Fibroblast of mammary gland (primary cell): Measurements from ENCODE around the gene MEIKIN.
"Not testable (repeated sequence)": the region's sequence is repeated elsewhere in the genome, so short reads cannot be mapped to it uniquely, and the experiment has no call there.

Source experiments
- DNase-seq: peaks from one replicate; pipeline ENCODE4 v3.0.0-alpha.2; 2010; ENCODE audit warnings: low read depth
- H3K4me3 ChIP-seq: 2 replicates; pipeline ENCODE4 v1.5.1; 2011; ENCODE audit warnings: low read depth, mild to moderate bottlenecking, low read length, moderate library complexity; ENCODE audit not compliant: control insufficient read depth
- TF ChIP-seq, protein P1 (sequence below): conservative IDR thresholded peaks from 2 replicates; pipeline ENCODE4 v1.5.1; 2011; ENCODE audit warnings: low read depth, low read length, inconsistent platforms; ENCODE audit not compliant: control insufficient read depth, insufficient read depth

Gene MEIKIN

DNA sequence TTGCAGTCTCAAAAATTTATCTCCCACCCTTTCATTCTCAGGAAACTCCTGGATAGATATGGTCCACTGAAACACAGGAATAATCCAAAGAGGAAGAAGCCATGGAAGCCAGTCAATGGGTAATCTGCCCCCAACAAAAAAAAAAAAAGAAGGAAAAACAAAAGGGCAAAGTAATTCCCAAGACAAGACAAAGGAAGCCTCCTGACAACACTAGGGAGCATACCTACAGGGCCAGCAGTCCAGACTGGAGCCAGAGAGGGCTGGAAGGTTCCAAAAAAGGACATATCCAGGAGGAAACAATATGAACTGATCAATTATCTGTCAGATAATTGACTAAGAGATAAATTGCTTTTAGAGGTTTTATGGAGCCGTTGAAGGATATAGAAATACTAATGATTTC, 161.6 kb downstream of the MEIKIN start:
- no peak overlapping the region for H3K4me3 ChIP-seq
- TF ChIP-seq, protein P1, sequence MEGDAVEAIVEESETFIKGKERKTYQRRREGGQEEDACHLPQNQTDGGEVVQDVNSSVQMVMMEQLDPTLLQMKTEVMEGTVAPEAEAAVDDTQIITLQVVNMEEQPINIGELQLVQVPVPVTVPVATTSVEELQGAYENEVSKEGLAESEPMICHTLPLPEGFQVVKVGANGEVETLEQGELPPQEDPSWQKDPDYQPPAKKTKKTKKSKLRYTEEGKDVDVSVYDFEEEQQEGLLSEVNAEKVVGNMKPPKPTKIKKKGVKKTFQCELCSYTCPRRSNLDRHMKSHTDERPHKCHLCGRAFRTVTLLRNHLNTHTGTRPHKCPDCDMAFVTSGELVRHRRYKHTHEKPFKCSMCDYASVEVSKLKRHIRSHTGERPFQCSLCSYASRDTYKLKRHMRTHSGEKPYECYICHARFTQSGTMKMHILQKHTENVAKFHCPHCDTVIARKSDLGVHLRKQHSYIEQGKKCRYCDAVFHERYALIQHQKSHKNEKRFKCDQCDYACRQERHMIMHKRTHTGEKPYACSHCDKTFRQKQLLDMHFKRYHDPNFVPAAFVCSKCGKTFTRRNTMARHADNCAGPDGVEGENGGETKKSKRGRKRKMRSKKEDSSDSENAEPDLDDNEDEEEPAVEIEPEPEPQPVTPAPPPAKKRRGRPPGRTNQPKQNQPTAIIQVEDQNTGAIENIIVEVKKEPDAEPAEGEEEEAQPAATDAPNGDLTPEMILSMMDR: no peak
- no peak for DNase-seq

DNA sequence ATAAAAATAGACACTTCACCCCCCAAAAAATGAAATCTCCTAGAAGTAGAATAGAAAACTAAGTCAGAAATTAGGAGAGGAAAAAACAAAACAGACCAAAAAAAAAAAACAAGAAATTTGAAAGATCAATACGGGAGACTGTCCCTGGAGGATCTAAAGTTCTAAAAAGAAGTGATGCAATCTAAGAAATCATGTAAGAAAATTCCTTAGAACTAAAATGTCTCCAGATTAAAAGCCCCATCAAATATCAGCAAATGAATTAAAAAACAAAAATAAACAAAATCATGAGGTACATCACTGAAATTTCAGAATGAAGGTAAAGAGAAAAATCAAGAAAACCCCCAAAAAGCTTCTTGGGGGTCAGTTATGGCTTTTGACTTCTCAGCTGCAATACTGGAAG, 162.1 kb downstream of the MEIKIN start:
- TF ChIP-seq, protein P1: no peak
- no peak overlapping the region for H3K4me3 ChIP-seq
- DNase-seq: no peak

DNA sequence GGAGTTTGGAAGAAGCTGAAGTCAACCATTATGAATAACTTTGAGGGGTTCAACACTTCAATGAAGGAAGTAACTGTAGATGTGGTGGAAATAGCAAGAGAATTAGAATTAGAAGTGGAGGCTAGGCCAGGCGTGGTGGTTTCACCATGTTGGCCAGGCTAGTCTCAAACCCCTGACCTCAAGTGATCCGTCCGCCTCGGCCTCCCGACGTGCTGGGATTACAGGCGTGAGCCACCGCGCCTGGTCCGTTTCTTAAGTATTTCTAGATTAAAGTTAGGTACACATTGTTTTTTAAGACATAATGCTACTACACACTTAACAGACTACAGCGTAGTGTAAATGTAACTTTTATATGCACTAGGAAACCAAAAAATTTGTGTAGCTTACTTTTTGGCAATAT, 162.7 kb downstream of the MEIKIN start:
- TF ChIP-seq, protein P1: no peak
- H3K4me3 ChIP-seq: no peak overlapping the region
- no peak for DNase-seq

DNA sequence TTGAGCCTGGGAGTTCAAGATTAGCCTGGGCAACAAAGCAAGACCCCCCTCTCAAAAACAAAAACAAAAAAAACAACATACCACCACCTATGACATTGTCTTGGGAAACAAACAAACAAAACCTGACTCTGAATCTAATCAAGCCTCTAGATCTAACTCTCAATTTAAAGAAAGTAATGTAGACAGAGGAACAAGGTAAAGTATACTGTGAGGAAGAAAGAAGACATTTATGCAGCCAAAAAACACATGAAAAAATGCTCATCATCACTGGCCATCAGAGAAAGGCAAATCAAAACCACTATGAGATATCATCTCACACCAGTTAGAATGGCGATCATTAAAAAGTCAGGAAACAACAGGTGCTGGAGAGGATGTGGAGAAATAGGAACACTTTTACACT, 167.3 kb downstream of the MEIKIN start:
- not testable (repeated sequence) for DNase-seq, H3K4me3 ChIP-seq

DNA sequence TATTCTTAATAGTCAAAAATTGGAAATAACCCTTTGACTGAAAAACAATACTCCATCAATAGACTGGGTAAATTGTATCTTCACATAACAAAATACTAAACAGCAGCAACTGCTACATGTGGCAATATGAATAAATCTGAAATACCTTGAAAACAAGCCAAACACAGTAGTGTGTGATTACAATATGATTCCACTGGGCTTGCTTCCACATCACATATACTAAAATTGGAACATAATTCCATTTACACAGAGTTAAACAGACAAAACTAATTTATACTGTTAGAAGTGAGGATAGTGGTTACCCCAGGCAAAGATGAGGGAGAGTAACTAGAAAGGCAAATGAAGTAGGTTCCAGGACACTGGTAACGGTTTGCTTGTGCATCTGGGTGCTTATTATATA, 169.0 kb downstream of the MEIKIN start:
- TF ChIP-seq, protein P1: no peak
- H3K4me3 ChIP-seq: no peak overlapping the region
- no peak for DNase-seq

DNA sequence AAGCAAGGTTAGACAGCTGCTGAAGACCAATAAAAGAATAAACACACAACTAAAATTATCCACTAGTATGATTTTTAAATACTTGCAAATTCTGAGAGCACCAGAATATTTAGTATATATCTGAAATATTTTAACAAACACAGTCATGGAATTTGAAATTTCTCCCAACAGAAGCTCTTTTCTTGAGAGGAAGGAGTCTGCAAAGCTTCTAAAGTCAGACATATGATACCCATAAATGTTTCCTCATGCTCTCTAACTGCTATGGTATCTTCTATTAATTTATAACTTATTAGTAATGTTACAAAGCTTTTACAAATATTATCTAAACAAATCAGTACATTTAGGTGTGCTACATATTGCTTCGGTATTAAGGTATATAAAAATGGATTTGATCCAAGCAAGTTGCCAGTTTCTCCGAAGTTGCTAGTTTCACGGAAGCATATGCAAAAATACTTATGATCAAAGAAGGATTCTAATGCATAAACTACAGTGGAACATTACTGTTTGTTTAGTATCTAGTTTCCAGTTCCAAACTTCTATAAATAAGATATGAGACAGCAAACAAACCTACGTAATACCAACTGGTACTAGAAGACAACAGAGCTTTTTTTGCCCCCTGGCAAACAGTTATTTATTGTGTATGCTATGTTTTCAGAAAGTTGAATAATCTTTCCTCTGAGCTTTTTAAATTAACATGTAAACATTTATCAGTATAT, 170.7 kb downstream of the MEIKIN start:
- no peak overlapping the region for H3K4me3 ChIP-seq
- TF ChIP-seq, protein P1: no peak
- no peak for DNase-seq

DNA sequence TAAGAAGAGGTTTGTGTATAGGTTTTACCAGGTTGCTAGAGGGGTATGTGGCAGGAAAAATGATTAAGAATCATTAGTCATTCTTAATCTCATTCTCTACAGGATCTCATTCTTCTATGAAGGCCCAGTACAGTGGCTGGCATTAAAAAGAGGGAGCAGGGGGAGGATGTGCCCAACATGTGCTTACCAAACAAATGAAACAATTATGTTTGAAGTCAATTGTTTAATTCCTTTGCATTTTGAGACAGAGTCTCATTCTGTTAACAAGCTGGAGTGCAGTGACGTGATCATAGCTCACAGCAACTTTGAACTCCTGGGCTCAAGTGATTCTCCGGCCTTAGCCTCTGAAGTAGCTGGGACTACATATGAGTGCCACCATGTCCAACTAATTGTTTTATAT, 171.7 kb downstream of the MEIKIN start:
- no peak for DNase-seq
- H3K4me3 ChIP-seq: no peak overlapping the region
- TF ChIP-seq, protein P1: no peak
